Right ventricle myocardium superior (tissue), 1 donor: ENCODE results near the gene ELP6. TPM values are rescaled to one million over a fixed set of nuclear protein-coding genes. Genes with fewer than 3 reads are reported as not detected.
"Not testable (repeated sequence)": the region's sequence is repeated elsewhere in the genome, so short reads cannot be mapped to it uniquely, and the experiment has no call there.

Source experiments
- ATAC-seq: fragments of 200-7000 bp; cut with Tn5 transposase; one replicate; pipeline ENCODE4 v1.9.1; 2020; ENCODE audit warnings: mild to moderate bottlenecking; ENCODE audit not compliant: poor library complexity
- DNase-seq: peaks from one replicate; pipeline ENCODE4 v3.0.0-alpha.2; 2020
- intact Hi-C: fragments of 100-400 bp; cut with DNase I; formaldehyde crosslinking; loops from one replicate; pipeline ENCODE4 v1.11.2; 2022
- total RNA-seq: library from RNA; stranded (reverse); fragmentation: NEBNext Ultra II Directional; extraction: Animal tissue kit (Norgen Biotek cat#: 25700); gene quantifications from one replicate; pipeline ENCODE4 v1.2.1, GENCODE V29; 2021
- donor health status: DM: no; HTN: yes; CAD: no; lungs with severe emphysema.

The ELP6 gene
- total RNA-seq, 1 donor from 2014 or later = 20.1 TPM

DNA sequence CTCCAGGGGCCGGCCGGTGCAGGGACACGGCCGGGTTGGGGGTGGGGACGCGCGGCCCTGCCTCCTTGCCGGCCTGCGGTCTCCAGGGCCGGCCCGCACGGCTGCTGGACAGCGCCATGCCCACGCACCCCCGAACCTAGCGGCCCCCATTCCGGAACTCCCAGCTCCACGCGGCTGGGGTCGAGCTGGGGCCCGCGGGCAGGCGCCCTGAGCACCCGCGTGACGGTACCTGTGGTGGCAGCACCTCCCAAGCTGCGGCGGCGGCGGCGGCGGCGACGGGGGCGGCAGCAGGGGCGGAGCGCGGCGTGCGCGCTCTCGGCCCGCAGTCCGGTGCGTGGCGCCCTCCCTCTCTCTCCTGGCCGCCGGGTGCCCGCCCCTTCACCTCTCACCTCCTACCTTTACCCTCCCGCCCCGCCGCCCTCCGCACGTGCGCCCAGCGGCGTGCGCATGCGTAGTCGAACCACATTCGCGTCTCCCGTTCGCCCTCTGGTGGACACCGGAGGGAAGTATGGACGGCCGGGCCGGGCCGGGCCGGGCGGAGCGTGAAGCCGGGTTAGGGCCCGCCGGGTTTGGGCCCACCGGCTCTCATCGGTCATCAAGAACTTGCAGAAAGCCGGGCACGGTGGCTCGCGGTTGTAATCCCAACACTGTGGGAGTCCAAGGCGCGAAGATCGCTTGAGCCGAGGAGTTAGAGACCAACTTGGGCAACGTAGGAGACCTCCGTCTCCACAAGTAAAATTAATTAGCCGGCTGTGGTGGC lies 37.8 kb downstream of the ELP6 start, which contains the start of gene SCAP:
Gene SCAP, minus strand, starts transcription at position 372 of the 760 bp plus-strand sequence. CDS start 32,948 bp downstream, outside the sequence.
- DNase-seq (peak; percentile 96), ATAC-seq (peak; percentile 98)
- intact Hi-C loops = loop anchor here (5.0 kb wide), 1 partner anchor 53 kb away; no protein-coding TSS in a partner anchor

DNA sequence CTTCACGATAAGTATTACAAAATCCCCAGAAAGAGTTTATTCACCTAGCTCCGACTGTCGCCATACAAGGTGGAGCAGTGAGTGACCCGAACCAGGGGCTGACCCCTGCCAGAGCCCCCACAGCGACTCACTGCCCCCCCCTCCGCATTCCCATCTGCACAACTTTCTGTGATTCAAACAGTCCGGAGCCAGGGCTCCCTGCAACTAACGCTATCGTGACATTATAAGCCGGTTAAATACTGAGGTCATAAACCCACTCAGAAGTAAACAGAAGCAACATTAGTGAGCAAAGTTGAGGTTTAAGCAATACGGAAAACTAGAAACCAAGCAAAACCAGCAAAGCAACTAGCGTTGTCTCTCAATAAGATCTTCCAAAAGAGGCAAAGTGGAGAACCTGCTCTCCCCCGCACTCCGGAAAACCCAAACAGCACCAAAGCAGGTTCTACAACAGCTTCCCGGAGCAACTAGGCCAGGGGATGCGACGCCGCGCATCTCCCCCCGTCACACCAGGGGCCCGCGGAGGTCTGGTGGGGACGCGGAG lies 38.4 kb downstream of the ELP6 start:
- no peak for DNase-seq
- intact Hi-C loops = loop anchor here (5.0 kb wide), 1 partner anchor 53 kb away; no protein-coding TSS in a partner anchor
- ATAC-seq = peak; percentile 7

DNA sequence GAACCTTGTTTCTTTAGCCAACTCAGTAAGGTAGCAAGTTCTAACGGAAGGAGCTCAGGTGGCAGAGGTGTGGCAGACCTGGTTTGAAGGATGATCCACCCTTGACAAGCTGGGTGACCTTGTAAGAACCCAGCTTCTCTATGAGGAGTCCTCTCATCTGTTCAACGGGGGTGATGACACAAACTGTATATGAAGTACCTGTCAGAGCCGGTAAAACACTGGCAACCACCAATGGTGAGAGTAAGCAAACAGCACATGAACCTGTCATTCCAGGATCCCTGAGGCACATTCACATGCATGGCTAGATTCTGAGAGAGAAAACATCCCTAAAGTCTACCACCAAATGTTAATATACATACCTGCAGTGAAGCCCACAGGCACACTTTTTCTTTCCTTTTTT lies 40.1 kb downstream of the ELP6 start:
- no peak for ATAC-seq
- intact Hi-C loops = no loop called here
- no peak for DNase-seq

DNA sequence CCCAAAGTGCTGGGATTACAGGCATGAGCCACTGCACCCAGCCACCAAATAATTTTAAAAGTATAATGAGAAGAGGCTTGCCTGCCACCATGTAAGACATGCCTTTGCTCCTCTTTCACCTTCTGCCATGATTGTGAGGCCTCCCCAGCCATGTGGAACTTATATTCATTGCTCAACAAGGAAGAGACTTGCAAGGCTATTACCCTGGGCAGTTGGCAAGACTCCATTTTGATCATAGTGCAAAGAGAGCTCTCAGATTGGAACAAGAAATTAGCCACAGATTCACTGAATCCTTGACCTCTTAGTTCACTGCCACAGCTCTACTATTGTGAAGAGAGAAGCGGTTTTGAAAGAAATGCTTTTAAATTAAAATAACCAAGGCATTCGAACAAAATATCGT lies 43.9 kb downstream of the ELP6 start:
- no peak for ATAC-seq
- intact Hi-C loops = no loop called here
- DNase-seq = no peak

DNA sequence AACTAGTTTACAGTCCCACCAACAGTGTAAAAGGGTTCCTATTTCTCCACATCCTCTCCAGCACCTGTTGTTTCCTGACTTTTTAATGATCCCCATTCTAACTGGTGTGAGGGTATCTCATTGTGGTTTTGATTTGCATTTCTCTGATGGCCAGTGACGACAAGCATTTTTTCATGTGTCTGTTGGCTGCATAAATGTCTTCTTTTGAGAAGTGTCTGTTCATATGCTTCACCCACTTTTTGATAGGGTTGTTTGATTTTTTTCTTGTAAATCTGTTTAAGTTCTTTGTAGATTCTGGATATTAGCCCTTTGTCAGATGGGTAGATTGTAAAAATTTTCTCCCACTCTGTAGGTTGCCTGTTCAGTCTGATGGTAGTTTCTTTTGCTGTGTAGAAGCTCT lies 45.2 kb downstream of the ELP6 start:
- ATAC-seq, intact Hi-C loops, DNase-seq: not testable (repeated sequence)

DNA sequence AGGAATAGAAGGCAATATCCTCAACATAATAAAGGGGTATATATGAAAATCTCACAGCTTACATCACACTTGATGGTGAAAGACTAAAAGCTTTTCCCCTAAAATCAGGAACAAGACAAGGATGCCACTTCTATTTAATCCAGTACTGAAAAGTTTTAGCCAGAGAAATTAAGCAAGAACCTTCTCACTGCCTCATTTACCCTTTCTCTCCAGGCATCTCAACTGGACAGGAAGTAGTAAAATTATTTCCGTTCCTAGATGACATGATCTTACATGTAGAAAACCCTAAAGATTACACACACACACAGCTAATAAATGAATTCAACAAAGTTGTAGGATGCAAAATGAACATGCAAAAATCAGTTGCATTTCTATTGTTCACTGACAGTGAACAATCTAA lies 48.9 kb downstream of the ELP6 start:
- no peak for DNase-seq
- intact Hi-C loops = no loop called here

DNA sequence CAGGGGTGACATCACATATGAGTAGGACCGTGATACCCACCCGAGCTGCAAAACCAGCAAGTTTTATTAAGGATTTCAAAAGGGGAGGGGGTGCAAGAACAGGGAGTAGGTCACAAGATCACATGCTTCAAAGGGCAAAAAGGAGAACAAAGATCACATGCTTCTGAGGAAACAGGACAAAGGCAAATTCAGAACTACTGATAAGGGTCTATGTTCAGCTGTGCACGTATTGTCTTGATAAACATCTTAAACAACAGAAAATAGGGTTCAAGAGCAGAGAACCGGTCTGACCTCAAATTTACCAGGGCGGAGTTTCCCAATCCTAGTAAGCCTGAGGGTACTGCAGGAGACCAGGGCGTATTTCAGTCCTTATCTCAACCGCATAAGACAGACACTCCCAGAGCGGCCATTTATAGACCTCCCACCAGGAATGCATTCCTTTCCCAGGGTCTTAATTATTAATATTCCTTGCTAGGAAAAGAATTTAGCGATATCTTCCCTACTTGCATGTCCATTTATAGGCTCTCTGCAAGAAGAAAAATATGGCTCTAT lies 53.9 kb downstream of the ELP6 start:
- DNase-seq, intact Hi-C loops, ATAC-seq: not testable (repeated sequence)

More for the DNA sequence above, 48.9 kb downstream of the ELP6 start:
- no peak for ATAC-seq

DNA sequence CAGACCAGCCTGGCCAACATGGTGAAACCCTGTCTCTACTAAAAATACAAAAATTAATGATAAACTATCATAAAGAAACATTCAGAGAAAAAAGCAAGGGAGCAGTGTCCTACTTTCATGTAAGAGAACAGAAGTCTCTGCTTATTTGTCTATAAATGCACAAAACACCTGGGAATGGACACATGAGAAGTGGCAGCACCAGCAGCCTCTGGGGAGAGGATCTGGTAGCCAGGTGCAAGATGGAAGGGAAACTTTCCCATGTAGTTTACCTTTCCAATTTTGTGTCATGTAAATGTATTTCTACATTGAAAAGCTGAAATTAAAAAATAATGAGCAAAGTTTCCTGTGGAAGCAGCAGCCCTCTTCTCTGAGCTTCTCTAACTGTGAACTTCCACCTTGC lies 56.5 kb downstream of the ELP6 start:
- intact Hi-C loops = no loop called here
- DNase-seq (no peak), ATAC-seq (no peak)

DNA sequence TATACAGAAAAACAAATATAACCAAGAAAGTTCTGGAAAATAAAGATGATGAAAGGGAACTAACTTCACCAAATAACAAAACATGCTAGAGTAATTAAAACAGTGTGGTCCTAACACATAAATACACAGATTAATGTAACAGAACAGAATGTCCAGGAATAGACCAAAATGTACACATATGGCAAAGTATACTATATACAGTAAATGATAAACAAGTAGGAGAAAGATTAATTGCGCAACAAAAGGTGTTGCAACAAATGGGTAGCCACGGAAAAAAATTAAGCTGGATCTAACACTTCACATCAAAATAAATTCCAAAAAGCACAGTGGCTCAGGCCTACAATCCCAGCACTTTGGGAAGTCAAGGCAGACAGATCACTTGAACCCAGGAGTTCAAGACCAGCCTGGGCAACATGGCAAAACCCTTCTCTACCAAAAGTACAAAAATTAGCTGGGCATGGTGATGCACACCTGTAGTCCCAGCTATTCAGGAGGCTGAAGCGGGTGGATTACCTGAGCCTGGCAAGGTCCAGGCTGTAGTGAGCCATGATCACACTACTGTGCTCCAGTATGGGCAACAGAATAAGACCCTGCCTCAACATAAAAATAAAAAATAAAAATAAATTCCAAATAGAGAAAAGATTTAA lies 57.6 kb downstream of the ELP6 start:
- ATAC-seq (no peak), DNase-seq (no peak)
- intact Hi-C loops = no loop called here

DNA sequence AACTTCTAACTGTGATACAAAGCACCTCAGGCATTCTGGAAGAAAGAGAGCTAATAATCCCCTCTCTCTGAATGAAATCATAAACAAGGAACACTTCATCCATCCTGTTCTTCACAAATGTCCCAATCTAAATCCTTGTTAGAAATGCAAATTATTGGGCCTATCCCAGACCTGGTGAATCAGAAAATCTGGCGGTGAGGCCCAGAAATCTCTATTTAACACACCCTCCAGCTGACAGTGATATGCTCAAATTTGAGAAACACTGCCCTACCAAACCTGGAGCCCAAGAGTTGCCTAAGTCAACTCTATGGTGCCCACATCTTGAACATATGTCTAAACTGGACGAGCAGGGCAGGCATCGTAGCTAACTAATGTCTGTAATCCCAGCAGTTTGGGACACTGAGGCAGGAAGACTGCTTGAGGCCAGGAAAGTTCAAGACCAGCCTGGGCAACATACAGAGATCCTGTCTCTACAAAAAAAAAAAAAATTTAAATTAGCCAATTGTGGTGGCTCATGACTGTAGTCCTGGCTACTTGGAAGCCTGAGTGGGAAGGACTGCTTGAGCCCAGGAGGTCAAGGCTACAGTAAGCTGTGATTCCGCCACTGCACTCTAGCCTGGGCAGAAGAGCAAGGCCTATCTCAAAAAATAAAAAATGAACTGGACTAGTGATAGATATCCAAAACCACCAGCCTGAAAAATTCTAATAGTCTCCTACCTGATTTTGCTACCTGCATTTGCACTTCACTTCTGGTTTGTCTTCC lies 60.9 kb downstream of the ELP6 start:
- DNase-seq (no peak), ATAC-seq (no peak)
- intact Hi-C loops = no loop called here

Other genes with a start within 250 kb of the ELP6 start
- gene KIF9, start 230.9 kb downstream of the ELP6 start, total RNA-seq = 8.4 TPM
- 48.4 TPM for gene KLHL18, start 230.8 kb downstream of the ELP6 start, total RNA-seq
- 19.0 TPM for gene PTPN23, start 132.7 kb downstream of the ELP6 start, total RNA-seq
- gene SCAP, start 37.8 kb downstream of the ELP6 start, total RNA-seq = 39.7 TPM
- 0.22 TPM for gene CSPG5, start 65.2 kb upstream of the ELP6 start, total RNA-seq